Measurements from ENCODE around the gene ITIH3.

Gene ITIH3

GRCh38 chr3:52790337-52790736 is 4.3 kb upstream of the ITIH3 start:
- H3K27ac ChIP-seq (ENCODE audit: low read depth, low read length): no peak overlapping the region
- H3K9ac ChIP-seq (ENCODE audit: low read length): no peak overlapping the region
- no peak overlapping the region for H2AFZ ChIP-seq (ENCODE audit: insufficient read depth, low read length, poor library complexity)
- H3K9me3 ChIP-seq (ENCODE audit: insufficient read depth, low read depth, low read length): no peaks in the 10 kb centered on the region
- H3K4me3 ChIP-seq (ENCODE audit: low read depth, low read length): no peak overlapping the region
- no peak overlapping the region for H3K23ac ChIP-seq (ENCODE audit: low read length)
- no peak overlapping the region for H4K91ac ChIP-seq (ENCODE audit: low read depth, low read length)
- no peaks in the 10 kb centered on the region for H3K79me2 ChIP-seq (ENCODE audit: control insufficient read depth, insufficient read depth, low read length, poor library complexity)
- no peak for DNase-seq
- H3K4ac ChIP-seq (ENCODE audit: low read depth, low read length): no peak overlapping the region
- H3K4me1 ChIP-seq (ENCODE audit: control insufficient read depth in 1 of 2, insufficient read depth in 2 of 2, low read length in 2 of 2): no peaks in the 10 kb centered on the region
- H2BK120ac ChIP-seq (ENCODE audit: insufficient read depth, low read length, poor library complexity): no peak overlapping the region
- H3K36me3 ChIP-seq (ENCODE audit: control insufficient read depth in 1 of 2, insufficient read depth in 2 of 2, low read length in 2 of 2): no peaks in the 10 kb centered on the region
- no peak overlapping the region for H2AK5ac ChIP-seq (ENCODE audit: low read length)
- H3K27me3 ChIP-seq (ENCODE audit: insufficient read depth, low read length): no peaks in the 10 kb centered on the region
- no peak overlapping the region for H3K4me2 ChIP-seq (ENCODE audit: low read length)
- WGBS (ENCODE audit: extremely low coverage, insufficient coverage, insufficient read length): no CpG with 5 or more reads among the region's 7 CpGs
- no peak overlapping the region for H2BK12ac ChIP-seq (ENCODE audit: low read length)
- H2BK5ac ChIP-seq (ENCODE audit: low read depth, low read length, poor library complexity): no peak overlapping the region
- H3K18ac ChIP-seq (ENCODE audit: low read length): no peak overlapping the region
- no peak overlapping the region for H3K14ac ChIP-seq (ENCODE audit: low read length)
- H4K8ac ChIP-seq (ENCODE audit: low read depth, low read length): no peak overlapping the region
- H4K12ac ChIP-seq (ENCODE audit: low read depth, low read length): no peak overlapping the region
- H3K79me1 ChIP-seq (ENCODE audit: low read length): no peaks in the 10 kb centered on the region

- WGBS (ENCODE audit: extremely low coverage, insufficient coverage, insufficient read length): no CpG with 5 or more reads among the region's 13 CpGs
Observed at GRCh38 chr3:52790741-52791140, 3.9 kb upstream of the ITIH3 start.

GRCh38 chr3:52791366-52791765 is 3.2 kb upstream of the ITIH3 start:
- H4K12ac ChIP-seq (ENCODE audit: low read depth, low read length): no peak overlapping the region
- WGBS (ENCODE audit: extremely low coverage, insufficient coverage, insufficient read length): no CpG with 5 or more reads among the region's 12 CpGs
- no peak overlapping the region for H3K18ac ChIP-seq (ENCODE audit: low read length)
- H3K4me3 ChIP-seq (ENCODE audit: low read depth, low read length): no peak overlapping the region
- H3K27me3 ChIP-seq (ENCODE audit: insufficient read depth, low read length): no peaks in the 10 kb centered on the region
- H3K4ac ChIP-seq (ENCODE audit: low read depth, low read length): no peak overlapping the region
- no peak overlapping the region for H2BK5ac ChIP-seq (ENCODE audit: low read depth, low read length, poor library complexity)
- no peak overlapping the region for H2BK12ac ChIP-seq (ENCODE audit: low read length)
- no peaks in the 10 kb centered on the region for H3K4me1 ChIP-seq (ENCODE audit: control insufficient read depth in 1 of 2, insufficient read depth in 2 of 2, low read length in 2 of 2)
- H2AK5ac ChIP-seq (ENCODE audit: low read length): no peak overlapping the region
- H4K91ac ChIP-seq (ENCODE audit: low read depth, low read length): no peak overlapping the region
- H3K9me3 ChIP-seq (ENCODE audit: insufficient read depth, low read depth, low read length): no peaks in the 10 kb centered on the region
- no peak for DNase-seq
- H3K27ac ChIP-seq (ENCODE audit: low read depth, low read length): no peak overlapping the region
- H3K79me2 ChIP-seq (ENCODE audit: control insufficient read depth, insufficient read depth, low read length, poor library complexity): no peaks in the 10 kb centered on the region
- H3K14ac ChIP-seq (ENCODE audit: low read length): no peak overlapping the region
- no peak overlapping the region for H2BK120ac ChIP-seq (ENCODE audit: insufficient read depth, low read length, poor library complexity)
- H3K79me1 ChIP-seq (ENCODE audit: low read length): no peaks in the 10 kb centered on the region
- no peak overlapping the region for H3K4me2 ChIP-seq (ENCODE audit: low read length)
- H2AFZ ChIP-seq (ENCODE audit: insufficient read depth, low read length, poor library complexity): no peak overlapping the region
- H3K36me3 ChIP-seq (ENCODE audit: control insufficient read depth in 1 of 2, insufficient read depth in 2 of 2, low read length in 2 of 2): no peaks in the 10 kb centered on the region
- no peak overlapping the region for H4K8ac ChIP-seq (ENCODE audit: low read depth, low read length)
- H3K9ac ChIP-seq (ENCODE audit: low read length): no peak overlapping the region
- H3K23ac ChIP-seq (ENCODE audit: low read length): no peak overlapping the region

More at GRCh38 chr3:52790741-52791140, 3.9 kb upstream of the ITIH3 start:
- H3K4me3 ChIP-seq (ENCODE audit: low read depth, low read length): no peak overlapping the region
- no peak overlapping the region for H3K23ac ChIP-seq (ENCODE audit: low read length)
- H3K14ac ChIP-seq (ENCODE audit: low read length): no peak overlapping the region
- no peaks in the 10 kb centered on the region for H3K36me3 ChIP-seq (ENCODE audit: control insufficient read depth in 1 of 2, insufficient read depth in 2 of 2, low read length in 2 of 2)
- H2AFZ ChIP-seq (ENCODE audit: insufficient read depth, low read length, poor library complexity): no peak overlapping the region
- H3K18ac ChIP-seq (ENCODE audit: low read length): no peak overlapping the region
- H4K8ac ChIP-seq (ENCODE audit: low read depth, low read length): no peak overlapping the region
- H3K4me1 ChIP-seq (ENCODE audit: control insufficient read depth in 1 of 2, insufficient read depth in 2 of 2, low read length in 2 of 2): no peaks in the 10 kb centered on the region
- H2AK5ac ChIP-seq (ENCODE audit: low read length): no peak overlapping the region
- no peak overlapping the region for H3K27ac ChIP-seq (ENCODE audit: low read depth, low read length)
- no peaks in the 10 kb centered on the region for H3K27me3 ChIP-seq (ENCODE audit: insufficient read depth, low read length)
- no peak overlapping the region for H2BK5ac ChIP-seq (ENCODE audit: low read depth, low read length, poor library complexity)
- H2BK12ac ChIP-seq (ENCODE audit: low read length): no peak overlapping the region
- no peak for DNase-seq
- no peak overlapping the region for H3K4me2 ChIP-seq (ENCODE audit: low read length)
- no peak overlapping the region for H3K9ac ChIP-seq (ENCODE audit: low read length)
- no peak overlapping the region for H4K12ac ChIP-seq (ENCODE audit: low read depth, low read length)
- no peaks in the 10 kb centered on the region for H3K79me2 ChIP-seq (ENCODE audit: control insufficient read depth, insufficient read depth, low read length, poor library complexity)
- no peak overlapping the region for H4K91ac ChIP-seq (ENCODE audit: low read depth, low read length)
- H3K4ac ChIP-seq (ENCODE audit: low read depth, low read length): no peak overlapping the region
- no peak overlapping the region for H2BK120ac ChIP-seq (ENCODE audit: insufficient read depth, low read length, poor library complexity)
- H3K79me1 ChIP-seq (ENCODE audit: low read length): no peaks in the 10 kb centered on the region
- no peaks in the 10 kb centered on the region for H3K9me3 ChIP-seq (ENCODE audit: insufficient read depth, low read depth, low read length)

GRCh38 chr3:52791928-52792327 is 2.7 kb upstream of the ITIH3 start:
- no peaks in the 10 kb centered on the region for H3K27me3 ChIP-seq (ENCODE audit: insufficient read depth, low read length)
- no peak overlapping the region for H3K18ac ChIP-seq (ENCODE audit: low read length)
- no peaks in the 10 kb centered on the region for H3K79me2 ChIP-seq (ENCODE audit: control insufficient read depth, insufficient read depth, low read length, poor library complexity)
- H3K36me3 ChIP-seq (ENCODE audit: control insufficient read depth in 1 of 2, insufficient read depth in 2 of 2, low read length in 2 of 2): no peaks in the 10 kb centered on the region
- H4K8ac ChIP-seq (ENCODE audit: low read depth, low read length): no peak overlapping the region
- H2AFZ ChIP-seq (ENCODE audit: insufficient read depth, low read length, poor library complexity): no peak overlapping the region
- no peak overlapping the region for H3K27ac ChIP-seq (ENCODE audit: low read depth, low read length)
- H3K4me1 ChIP-seq (ENCODE audit: control insufficient read depth in 1 of 2, insufficient read depth in 2 of 2, low read length in 2 of 2): no peaks in the 10 kb centered on the region
- no peak overlapping the region for H3K4me2 ChIP-seq (ENCODE audit: low read length)
- no peak overlapping the region for H2BK12ac ChIP-seq (ENCODE audit: low read length)
- no peak overlapping the region for H3K23ac ChIP-seq (ENCODE audit: low read length)
- no peak overlapping the region for H3K4me3 ChIP-seq (ENCODE audit: low read depth, low read length)
- H2BK5ac ChIP-seq (ENCODE audit: low read depth, low read length, poor library complexity): no peak overlapping the region
- H4K91ac ChIP-seq (ENCODE audit: low read depth, low read length): no peak overlapping the region
- no CpG with 5 or more reads among the region's 4 CpGs for WGBS (ENCODE audit: extremely low coverage, insufficient coverage, insufficient read length)
- no peak overlapping the region for H4K12ac ChIP-seq (ENCODE audit: low read depth, low read length)
- H3K4ac ChIP-seq (ENCODE audit: low read depth, low read length): no peak overlapping the region
- H3K14ac ChIP-seq (ENCODE audit: low read length): no peak overlapping the region
- H3K9me3 ChIP-seq (ENCODE audit: insufficient read depth, low read depth, low read length): no peaks in the 10 kb centered on the region
- H2AK5ac ChIP-seq (ENCODE audit: low read length): no peak overlapping the region
- no peak overlapping the region for H2BK120ac ChIP-seq (ENCODE audit: insufficient read depth, low read length, poor library complexity)
- no peak overlapping the region for H3K9ac ChIP-seq (ENCODE audit: low read length)
- DNase-seq: no peak
- H3K79me1 ChIP-seq (ENCODE audit: low read length): no peaks in the 10 kb centered on the region
